ENCODE measurements around the gene FBXO5. TPM values are rescaled to one million over a fixed set of nuclear protein-coding genes. Genes with fewer than 3 reads are reported as not detected.
"Not testable (repeated sequence)": the region's sequence is repeated elsewhere in the genome, so short reads cannot be mapped to it uniquely, and the experiment has no call there.

The FBXO5 gene
- total RNA-seq, 1 donor from 2014 or later: 13.3 TPM

DNA sequence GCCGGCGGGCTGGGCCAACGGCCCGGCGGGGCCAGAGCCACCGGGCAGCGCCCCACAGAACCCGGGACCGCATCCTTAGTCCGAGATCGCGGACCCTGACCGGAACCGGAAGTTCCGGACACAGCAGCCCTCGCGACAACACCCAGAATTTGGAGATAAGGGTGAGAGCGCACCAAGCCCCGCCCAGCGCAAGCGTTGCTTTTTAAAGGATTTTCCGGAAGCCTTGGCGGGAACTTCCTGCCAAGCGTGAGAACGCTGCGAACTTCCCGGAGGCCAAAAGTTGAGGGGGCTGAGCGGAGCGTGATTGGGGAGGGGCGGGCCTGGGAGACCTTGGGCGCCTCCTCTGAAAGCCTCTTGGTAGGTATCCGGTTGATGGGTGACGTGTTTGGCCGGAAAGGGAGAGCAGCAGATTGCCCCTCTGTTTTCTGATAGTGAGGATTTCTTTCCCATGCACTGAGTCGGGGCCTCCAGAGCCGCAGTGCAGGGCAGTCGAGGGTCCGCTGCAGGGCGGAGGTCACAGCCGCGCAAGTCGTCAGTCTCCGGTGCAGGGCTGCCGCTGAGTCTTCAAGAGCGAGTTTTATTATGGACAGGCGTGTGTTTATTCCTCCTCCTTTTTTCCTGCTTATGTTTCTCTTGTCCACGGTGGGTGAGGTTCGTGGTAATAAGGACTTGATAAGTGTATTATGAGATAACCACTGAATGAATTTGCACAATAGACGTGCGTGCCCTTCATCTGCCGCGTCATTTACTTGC, 19.9 kb upstream of the FBXO5 start, which contains the start of gene MTRF1L:
MTRF1L (minus strand) TSS at position 97 of the 753 bp plus-strand sequence; CDS start at position 73, 24 bp downstream.
- H3K36me3 Mint-ChIP-seq (ENCODE audit: low read depth): peaks cover 29% of the 10 kb centered on the region
- H3K9me3 Mint-ChIP-seq: no peaks in the 10 kb centered on the region
- ChIA-PET CTCF (interaction anchor here (1.3 kb wide), 1 partner anchor 19 kb away, joined by 3 read pairs; no protein-coding TSS in a partner anchor), POLR2A (interaction anchor here (3.9 kb wide), 1 partner anchor 19 kb away, joined by 26 read pairs; the partner anchor contains the start of gene FBXO5)
- peaks cover 42% of the 10 kb centered on the region for H3K4me1 Mint-ChIP-seq
- DNase-seq (peak; percentile 77), ATAC-seq (ENCODE audit: low read depth) (peak; percentile 85)
- TF ChIP-seq, protein P1, sequence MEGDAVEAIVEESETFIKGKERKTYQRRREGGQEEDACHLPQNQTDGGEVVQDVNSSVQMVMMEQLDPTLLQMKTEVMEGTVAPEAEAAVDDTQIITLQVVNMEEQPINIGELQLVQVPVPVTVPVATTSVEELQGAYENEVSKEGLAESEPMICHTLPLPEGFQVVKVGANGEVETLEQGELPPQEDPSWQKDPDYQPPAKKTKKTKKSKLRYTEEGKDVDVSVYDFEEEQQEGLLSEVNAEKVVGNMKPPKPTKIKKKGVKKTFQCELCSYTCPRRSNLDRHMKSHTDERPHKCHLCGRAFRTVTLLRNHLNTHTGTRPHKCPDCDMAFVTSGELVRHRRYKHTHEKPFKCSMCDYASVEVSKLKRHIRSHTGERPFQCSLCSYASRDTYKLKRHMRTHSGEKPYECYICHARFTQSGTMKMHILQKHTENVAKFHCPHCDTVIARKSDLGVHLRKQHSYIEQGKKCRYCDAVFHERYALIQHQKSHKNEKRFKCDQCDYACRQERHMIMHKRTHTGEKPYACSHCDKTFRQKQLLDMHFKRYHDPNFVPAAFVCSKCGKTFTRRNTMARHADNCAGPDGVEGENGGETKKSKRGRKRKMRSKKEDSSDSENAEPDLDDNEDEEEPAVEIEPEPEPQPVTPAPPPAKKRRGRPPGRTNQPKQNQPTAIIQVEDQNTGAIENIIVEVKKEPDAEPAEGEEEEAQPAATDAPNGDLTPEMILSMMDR (IDR thresholded peaks at IDR 0.05): no peak
- H3K4me3 Mint-ChIP-seq: peak within 1 kb of the TSS; percentile 99
- intact Hi-C loops (cut with micrococcal nuclease): loop anchor here (1.0 to 10.0 kb wide), 5 partner anchors 21 to 1618 kb away; partner anchors contain the start of gene RMND1
- H3K27me3 Mint-ChIP-seq: no peaks in the 10 kb centered on the region
- peak within 1 kb of the TSS; percentile 93 for H3K27ac Mint-ChIP-seq

DNA sequence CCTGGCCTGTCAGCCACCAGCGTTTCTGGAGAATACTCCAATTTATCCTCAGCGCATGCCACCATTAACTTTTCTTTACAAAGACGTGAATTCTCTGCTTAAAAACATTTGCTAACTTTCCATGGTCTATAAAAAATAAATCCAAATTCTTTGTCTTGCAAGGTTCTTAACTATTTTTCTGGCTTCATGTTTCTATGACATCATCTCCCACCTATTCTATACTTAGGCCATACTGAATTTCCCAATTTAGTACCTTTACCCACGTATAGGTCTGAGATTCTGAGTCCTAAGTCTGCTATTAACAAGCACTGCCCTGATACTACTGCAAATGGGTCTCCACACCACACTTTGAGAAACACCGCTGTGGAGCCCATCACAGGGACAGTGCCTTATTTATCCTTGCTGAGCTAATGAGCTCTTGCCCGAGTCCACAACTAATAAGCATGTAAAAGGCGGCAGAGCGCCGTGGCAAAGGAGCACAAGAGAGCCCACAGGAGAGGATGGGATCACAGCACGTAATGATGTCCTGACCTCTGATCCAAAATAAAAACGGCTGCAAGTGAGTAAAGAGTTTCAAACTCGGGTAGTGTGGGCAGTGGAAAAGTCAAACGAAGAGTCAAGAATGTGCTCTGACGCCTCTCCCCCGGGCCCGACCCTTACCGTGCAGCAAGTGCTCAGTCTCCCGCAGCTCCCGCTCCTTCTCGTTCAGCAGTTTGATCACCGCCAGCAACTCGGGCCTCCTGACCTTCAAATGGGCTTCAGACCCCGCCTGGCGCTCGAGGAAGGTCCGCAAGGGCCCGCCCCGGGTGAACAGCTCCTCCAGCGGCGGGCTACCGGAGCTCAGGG, 19.1 kb upstream of the FBXO5 start:
- no peak for ATAC-seq (ENCODE audit: low read depth)

DNA sequence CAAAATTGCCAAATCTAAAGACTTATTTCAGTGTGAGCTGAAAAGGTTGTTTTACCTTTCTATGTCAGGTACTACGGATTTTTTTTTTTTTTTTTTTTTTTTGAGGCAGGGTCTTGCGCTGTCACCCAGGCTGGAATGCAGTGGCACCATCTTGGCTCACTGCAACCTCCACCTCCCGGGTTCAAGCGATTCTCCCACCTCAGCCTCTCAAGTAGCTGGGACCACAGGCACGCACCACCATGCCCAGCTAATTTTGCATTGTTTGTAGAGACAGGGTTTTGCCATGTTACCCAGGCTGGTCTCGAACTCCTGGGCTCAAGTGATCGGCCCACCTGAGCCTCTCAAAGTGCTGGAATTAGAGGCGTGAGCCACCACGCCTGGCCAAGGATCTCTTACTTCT, 17.9 kb upstream of the FBXO5 start:
- H3K9me3 Mint-ChIP-seq; ATAC-seq (ENCODE audit: low read depth); H3K27ac Mint-ChIP-seq; H3K27me3 Mint-ChIP-seq; CTCF ChIA-PET; DNase-seq: not testable (repeated sequence)
- Mint-ChIP-seq H3K4me1 (peaks cover 52% of the 10 kb centered on the region), H3K36me3 (ENCODE audit: low read depth) (peaks cover 46% of the 10 kb centered on the region), H3K4me3 (peak overlapping the region; percentile 99)
- intact Hi-C loops (cut with micrococcal nuclease): loop anchor here (5.0 to 10.0 kb wide), 2 partner anchors 698 to 1616 kb away; no protein-coding TSS in a partner anchor
- POLR2A ChIA-PET: interaction anchor here (3.9 kb wide), 1 partner anchor 17 kb away, joined by 26 read pairs; the partner anchor contains the start of gene FBXO5

More for the DNA sequence above, 19.1 kb upstream of the FBXO5 start:
- DNase-seq: no peak
- Mint-ChIP-seq H3K9me3 (no peaks in the 10 kb centered on the region), H3K36me3 (ENCODE audit: low read depth) (peaks cover 37% of the 10 kb centered on the region), H3K4me3 (peak overlapping the region; percentile 99), H3K4me1 (peaks cover 46% of the 10 kb centered on the region), H3K27me3 (no peaks in the 10 kb centered on the region), H3K27ac (peak overlapping the region; percentile 89)
- POLR2A ChIA-PET: interaction anchor here (0.5 to 3.9 kb wide), 2 partner anchors 19 to 1353 kb away, joined by 4 to 26 read pairs; partner anchors contain the start of gene FBXO5
- TF ChIP-seq, protein P1 (IDR thresholded peaks at IDR 0.05): no peak
- intact Hi-C loops (cut with micrococcal nuclease): loop anchor here (1.0 to 10.0 kb wide), 3 partner anchors 700 to 1617 kb away; partner anchors contain the start of gene RMND1
- CTCF ChIA-PET: interaction anchor here (1.3 kb wide), 1 partner anchor 19 kb away, joined by 3 read pairs; no protein-coding TSS in a partner anchor

DNA sequence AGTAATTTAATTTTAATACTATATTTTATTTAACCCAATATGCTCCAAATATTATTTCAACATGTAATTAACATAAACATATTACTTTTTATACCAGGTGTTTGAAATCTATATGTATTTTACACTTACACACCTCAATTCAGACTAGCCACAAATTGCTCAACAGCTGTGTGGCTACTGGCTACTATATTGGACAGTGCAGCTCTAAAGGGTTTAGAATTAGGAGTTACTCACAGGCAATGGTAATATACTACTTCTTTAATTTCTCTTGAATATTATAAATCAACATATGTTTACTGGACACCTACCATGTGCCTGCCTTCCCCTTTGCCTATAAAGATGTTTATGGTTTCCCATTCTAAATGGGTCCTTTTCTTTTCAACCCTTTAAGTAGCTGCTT, 17.4 kb upstream of the FBXO5 start:
- ATAC-seq (ENCODE audit: low read depth) (no peak), DNase-seq (no peak)
- TF ChIP-seq, protein P1 (IDR thresholded peaks at IDR 0.05): no peak
- intact Hi-C loops (cut with micrococcal nuclease): loop anchor here (5.0 to 10.0 kb wide), 2 partner anchors 698 to 1615 kb away; no protein-coding TSS in a partner anchor
- Mint-ChIP-seq H3K9me3 (no peaks in the 10 kb centered on the region), H3K4me3 (no peak overlapping the region), H3K27me3 (no peaks in the 10 kb centered on the region), H3K4me1 (peaks cover 54% of the 10 kb centered on the region), H3K36me3 (ENCODE audit: low read depth) (peaks cover 48% of the 10 kb centered on the region), H3K27ac (no peak overlapping the region)
- ChIA-PET POLR2A (interaction anchor here (3.9 kb wide), 1 partner anchor 17 kb away, joined by 26 read pairs; the partner anchor contains the start of gene FBXO5), CTCF (no interaction called here)

DNA sequence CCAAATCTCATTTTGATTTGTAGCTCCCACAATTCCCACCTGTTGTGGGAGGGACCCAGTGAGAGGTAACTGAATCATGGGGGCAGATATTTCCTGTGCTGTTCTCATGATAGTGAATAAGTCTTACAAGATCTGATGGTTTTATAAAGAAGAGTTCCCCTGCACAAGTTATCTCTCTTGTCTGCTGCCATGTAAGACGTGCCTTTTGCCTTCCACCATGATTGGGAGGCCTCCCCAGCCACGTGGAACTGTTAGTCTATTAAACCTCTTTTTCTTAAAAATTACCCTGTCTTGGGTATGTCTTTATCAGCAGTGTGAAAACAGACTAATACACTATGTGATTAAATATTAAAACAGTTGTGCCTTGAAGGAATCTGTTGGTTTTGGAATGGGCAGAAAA, 16.7 kb upstream of the FBXO5 start:
- H3K27ac Mint-ChIP-seq: not testable (repeated sequence)

More for the DNA sequence above, 16.7 kb upstream of the FBXO5 start:
- Mint-ChIP-seq H3K4me1 (peaks cover 54% of the 10 kb centered on the region), H3K36me3 (ENCODE audit: low read depth) (peaks cover 51% of the 10 kb centered on the region)
- ATAC-seq (ENCODE audit: low read depth); POLR2A ChIA-PET; CTCF ChIA-PET; intact Hi-C loops (cut with micrococcal nuclease); H3K9me3 Mint-ChIP-seq; H3K27me3 Mint-ChIP-seq; DNase-seq; H3K4me3 Mint-ChIP-seq: not testable (repeated sequence)
